ENCODE measurements around the gene HIRA.

The HIRA gene

GRCh38 chr22:19303785-19304184 is 127.7 kb downstream of the HIRA start:
- DNase-seq: no peak

DNA sequence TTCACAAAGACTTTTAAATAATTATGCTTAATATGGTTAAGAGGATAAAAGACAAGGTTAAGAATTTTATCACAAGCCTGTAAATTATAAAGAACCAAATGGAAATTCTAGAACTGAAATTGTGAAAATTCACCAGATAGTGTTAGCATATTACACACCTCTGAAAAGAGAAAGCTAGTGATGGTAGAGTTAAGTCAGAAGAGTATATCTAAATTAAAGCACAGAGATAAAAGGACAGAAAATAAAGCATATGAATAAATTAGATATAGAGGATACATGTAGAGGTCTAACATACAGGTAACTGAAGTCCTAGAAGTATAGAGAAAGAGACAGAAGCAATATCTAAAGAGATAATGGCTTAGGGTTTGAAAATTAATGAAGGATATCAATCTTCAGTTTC is 135.8 kb downstream of the HIRA start:
- no peak for DNase-seq

DNA sequence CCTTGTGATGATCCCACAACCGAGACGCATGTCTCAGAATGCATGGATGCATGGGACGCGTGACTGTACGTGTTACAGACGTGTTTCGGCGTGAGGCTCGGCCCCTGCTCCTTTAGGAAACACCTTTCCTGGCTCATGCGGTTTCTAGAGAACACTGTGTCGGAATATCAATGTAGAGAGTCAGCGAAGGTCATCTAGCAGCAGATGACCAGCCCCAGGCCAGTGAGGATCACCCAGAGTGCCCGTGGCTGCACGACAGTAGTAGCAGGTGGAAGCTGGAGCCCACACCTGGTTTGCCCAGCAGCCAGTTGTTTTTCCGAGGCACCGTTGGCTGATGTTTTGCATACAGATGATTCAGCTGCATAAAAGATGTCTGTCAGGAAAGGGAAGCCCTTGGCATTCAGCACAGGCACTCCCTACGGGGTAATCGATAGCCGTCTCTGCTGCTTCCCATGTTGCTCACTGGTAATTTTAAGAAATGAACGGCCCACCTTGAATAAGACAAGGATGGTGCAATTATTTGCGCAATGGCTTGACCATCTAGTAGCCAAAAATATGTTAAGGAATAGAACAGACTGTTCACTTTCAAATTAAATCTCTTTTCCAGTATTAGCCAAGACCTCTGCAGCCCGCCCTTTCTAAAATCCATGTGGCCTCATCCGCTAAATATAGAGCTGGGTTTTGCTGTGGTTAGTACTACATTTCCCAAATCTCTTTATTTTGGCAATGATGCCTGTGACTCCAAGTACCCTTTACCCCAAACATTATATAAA is 138.9 kb downstream of the HIRA start:
- peak; percentile 21 for DNase-seq

DNA sequence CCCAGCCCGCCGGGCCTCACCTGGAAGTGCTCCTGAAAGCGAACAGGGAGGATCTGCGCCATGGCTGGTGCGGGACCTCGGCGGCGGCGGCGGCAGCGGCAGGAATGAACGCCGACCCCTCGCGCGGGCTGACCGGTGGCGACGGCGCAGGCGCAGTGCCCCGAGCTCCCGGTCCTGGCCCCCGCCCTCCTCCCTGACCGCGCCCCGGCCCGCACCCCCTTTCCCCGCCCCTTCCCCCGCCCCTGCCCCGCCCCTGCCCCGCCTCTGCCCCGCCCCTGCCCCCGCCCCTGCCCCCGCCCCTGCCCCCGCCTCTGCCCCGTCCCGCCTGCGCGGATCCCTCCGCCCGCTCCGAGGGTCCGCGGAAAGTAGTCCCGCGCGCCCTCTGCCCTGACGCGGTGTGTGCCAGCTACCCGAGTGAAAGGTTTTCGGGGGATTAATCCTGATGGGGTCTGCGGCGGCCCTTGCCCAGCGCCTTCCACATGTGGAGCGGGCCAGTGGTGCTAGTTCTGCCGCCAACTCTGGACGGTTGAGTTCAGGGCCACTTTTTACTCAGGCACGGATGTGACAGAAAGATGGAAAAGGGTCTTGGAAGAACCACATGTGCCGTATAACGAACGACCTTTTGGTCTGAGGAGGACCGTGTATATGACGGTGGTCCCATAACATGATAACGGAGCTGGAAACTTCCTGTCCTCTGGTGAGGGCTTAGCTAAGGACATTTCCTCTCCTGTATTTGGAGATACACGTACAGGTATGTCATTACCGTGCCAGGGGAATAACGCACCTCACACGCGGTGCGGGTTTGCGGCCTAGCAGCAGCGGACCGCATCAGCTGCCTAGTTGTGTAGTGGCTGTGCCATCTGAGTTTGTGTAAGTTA is 139.7 kb downstream of the HIRA start, which contains the start of gene CLTCL1:
CLTCL1 (minus strand) TSS at position 140 of the 878 bp plus-strand sequence; CDS start at position 62, 78 bp downstream.
- peak; percentile 91 for DNase-seq

DNA sequence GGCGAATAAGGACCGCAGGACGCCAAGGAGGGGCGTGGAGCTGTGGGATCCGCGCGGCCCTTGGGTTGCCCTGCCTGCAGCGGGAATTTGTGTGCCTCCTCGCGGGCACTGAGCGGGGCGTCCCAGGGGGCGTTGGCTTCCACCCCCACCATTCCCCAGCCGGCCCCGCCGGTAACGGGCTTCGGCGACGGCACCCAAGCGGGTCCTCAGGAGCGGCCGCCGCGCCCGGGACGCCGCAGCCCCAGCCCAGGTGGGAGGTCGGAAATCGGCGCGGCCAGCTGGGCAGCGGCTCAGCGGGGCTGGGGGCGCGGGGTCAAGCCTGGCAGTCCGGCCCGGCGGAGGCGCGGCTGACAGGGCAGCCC is 140.3 kb downstream of the HIRA start:
- peak; percentile 55 for DNase-seq

DNA sequence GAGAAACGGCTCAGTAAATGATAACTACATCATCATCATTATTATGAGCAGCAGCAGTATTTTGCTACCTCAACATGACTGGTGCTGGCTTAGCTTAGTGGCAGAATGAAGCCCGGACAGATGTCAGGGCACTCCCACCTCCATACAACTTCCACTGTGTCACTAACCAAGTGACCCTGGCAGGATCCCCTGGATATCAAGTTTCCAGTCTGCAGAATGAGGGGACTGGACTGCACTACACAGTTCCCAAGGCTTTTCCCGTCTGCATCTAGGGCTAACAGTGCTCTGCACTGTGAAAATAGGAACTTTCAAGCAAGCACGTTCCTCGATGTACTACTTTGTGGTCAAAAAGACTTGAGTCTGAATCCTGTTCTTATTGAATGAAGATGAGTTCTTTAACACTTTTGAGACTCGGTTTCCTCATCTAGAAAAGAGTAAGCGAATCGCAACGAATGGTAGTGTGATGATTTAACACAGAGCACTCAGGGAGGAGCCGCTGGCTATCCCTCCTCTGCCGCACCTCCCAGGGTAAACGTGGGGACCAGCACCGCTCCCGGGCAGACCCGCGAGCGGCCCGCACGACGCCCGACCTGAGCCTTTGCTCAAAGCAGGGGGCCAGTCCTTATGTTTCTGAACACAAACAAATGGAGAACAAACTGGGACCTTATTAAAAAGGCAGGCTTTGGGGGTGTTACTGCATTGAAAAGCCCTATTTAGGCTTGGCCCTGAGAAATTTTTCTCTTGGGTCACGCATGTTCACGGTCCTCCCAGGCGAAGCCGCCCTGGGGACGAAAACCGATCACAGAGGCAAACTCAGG is 140.9 kb downstream of the HIRA start:
- DNase-seq: peak; percentile 35

DNA sequence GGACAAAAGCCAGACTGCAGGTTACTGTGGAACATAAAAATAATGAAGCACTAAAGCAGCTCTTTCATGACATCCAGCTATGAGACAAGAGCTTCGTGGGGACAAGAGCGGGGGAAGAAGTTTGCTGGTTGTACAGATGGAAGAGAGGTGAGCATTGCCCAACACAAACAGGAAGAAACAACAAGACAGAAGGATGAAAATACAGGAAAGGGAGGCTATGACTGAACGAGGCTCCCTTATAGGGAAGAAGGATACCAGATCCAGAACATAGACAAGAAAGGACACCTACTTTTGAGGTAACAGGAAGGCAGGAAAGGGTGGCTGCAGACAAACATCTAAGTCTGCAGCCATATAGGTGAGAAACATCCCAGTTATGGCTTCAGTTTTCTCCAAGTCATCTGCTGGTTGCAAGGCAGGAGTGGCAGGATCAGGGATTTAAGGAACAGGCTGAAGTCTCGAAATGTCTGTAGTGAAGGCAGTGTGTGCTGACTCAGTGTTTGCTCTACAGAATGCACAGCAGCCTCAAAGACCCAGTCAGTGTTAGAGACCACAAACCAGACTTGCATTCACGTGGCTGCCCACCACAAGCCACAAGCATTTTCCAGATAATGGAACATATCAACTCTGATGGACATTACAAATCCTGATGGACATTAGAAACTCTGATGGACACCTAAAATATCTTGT is 141.9 kb downstream of the HIRA start:
- DNase-seq: peak; percentile 38

DNA sequence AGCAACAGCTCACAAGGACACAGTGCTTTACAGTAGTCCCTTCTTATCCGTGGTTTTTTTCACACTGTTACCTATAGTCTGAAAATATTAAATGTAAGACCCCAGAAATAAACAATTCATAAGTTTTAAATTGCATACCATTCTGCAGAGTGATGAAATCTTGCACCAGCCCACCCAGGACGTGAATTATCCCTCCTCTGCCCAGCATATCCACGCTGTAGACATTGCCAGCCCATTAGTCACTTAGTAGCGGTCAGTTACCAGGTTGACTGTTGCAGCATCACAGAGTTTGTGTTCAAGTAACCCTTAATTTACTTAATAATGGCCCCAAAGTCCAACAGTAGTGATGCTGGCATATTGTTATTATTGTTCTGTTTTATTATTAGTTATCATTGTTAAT is 143.6 kb downstream of the HIRA start:
- DNase-seq: no peak

GRCh38 chr22:19287076-19287707 is 144.3 kb downstream of the HIRA start:
- peak; percentile 45 for DNase-seq

GRCh38 chr22:19285831-19286230 is 145.7 kb downstream of the HIRA start:
- no peak for DNase-seq

Measured in femur (tissue), 1 donor.